LNCAP (cell line): Measurements from ENCODE around the gene AKAP7.

Experiments used
- CTCF ChIP-seq: fragments of 450-650 bp; IDR thresholded peaks from 2 replicates; pipeline ENCODE4 v1.5.1; 2017; ENCODE audit warnings: mild to moderate bottlenecking

The AKAP7 gene

GRCh38 chr6:131161987-131162386 lies 26.7 kb downstream of the AKAP7 start:
- TF ChIP-seq CTCF: no peak

GRCh38 chr6:131163886-131164285 lies 28.6 kb downstream of the AKAP7 start:
- TF ChIP-seq CTCF: no peak

- TF ChIP-seq CTCF: no peak
Measured at GRCh38 chr6:131164506-131164905, 29.2 kb downstream of the AKAP7 start.

- TF ChIP-seq CTCF: peak; percentile 39; the same call in 1 of the 2 replicates
Measured at GRCh38 chr6:131167773-131168172, 32.5 kb downstream of the AKAP7 start.

- TF ChIP-seq CTCF: no peak
Measured at GRCh38 chr6:131169613-131170012, 34.3 kb downstream of the AKAP7 start.

- TF ChIP-seq CTCF: no peak
Measured at GRCh38 chr6:131172222-131172621, 37.0 kb downstream of the AKAP7 start.

- TF ChIP-seq CTCF: no peak
Measured at GRCh38 chr6:131173680-131174079, 38.4 kb downstream of the AKAP7 start.

GRCh38 chr6:131175564-131175963 lies 40.3 kb downstream of the AKAP7 start:
- TF ChIP-seq CTCF: no peak
